NCI-H2171 treated with DMSO at 0.1 percent for 48 hours (cell line): ENCODE measurements around the gene DNAAF3.
"Not testable (repeated sequence)": the region's sequence is repeated elsewhere in the genome, so short reads cannot be mapped to it uniquely, and the experiment has no call there.

Source experiments
- DNase-seq: peaks from one replicate; lab custom pipeline; 2025; lab: John Stamatoyannopoulos, UW

Gene DNAAF3

DNA sequence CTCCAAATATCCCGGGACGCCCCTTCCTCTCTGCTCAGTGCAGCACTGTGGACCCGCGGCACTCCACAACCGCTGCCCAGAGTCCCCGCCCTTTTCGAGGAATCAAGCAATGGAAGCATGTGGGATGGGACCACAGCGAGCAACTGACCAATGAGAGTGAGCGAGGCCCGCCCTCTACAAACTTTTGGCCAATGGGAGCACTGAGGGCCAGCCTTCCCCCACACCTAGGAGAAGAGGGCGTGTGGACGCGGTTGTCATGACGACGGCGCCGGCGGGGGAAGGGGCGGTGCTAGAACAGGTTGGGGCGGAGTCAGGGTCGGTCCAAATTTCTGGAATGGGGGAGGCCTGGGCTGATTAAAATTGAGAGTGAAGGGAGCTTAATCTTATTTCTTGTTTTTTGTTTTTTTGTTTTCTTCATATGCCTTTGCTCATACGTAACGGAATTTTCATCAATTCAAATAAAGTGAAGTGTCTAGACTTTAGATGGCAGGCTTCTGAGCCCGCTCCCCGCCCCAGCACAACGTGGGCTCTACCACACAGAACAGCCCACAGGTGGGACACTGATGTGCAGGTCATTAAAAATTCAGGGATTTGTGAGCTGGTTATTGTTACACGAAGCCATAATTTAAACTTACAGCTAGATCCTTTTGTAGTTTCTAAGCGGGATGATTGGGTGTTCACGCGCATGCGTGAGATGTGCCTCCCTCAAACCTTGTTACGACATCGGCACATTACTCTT, at the start of gene DNAAF3:
TSS of gene DNAAF3 (minus strand) at position 84 of the 739 bp plus-strand sequence. CDS start 200 bp downstream, outside the sequence.
- peak; percentile 97 for DNase-seq

DNA sequence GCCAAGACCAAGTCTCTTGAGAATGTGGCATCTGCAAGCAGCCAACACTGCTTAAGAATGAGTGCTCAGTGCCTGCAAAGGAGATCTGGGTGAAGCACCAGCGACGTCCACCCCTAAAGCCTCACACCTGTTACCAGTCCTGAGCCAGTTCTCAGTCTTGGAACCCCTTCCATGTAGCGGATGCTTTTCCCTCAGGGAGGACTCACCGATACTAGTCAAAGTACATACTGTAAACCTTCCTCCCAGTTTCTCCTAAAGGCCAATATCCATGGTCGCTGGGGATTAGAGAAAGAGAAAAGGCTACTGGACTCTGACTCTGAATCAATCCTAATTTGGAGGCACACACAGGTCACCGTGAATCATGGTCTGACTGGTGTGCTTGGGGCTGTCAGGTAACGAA, 47.1 kb upstream of the DNAAF3 start:
- no peak for DNase-seq

DNA sequence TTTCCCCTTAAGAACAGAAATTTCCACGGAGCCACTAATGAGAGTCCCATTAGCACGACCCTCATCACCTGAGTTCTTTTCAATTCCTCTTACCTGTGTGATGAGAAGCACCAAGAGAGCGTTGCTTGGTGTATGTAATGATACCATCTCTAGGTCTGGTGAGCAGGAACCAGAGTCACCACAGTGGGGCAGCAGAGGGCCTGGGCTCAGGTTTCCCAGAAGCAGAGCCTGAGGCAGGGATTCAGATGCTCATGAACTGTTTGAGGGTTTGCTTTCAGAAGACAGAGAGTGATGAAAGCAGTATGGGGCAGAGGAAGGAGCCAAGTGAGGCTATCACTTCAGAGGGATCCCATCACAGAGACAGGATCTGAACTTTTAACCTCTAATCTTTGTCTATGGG, 46.0 kb upstream of the DNAAF3 start:
- peak; percentile 5 for DNase-seq

DNA sequence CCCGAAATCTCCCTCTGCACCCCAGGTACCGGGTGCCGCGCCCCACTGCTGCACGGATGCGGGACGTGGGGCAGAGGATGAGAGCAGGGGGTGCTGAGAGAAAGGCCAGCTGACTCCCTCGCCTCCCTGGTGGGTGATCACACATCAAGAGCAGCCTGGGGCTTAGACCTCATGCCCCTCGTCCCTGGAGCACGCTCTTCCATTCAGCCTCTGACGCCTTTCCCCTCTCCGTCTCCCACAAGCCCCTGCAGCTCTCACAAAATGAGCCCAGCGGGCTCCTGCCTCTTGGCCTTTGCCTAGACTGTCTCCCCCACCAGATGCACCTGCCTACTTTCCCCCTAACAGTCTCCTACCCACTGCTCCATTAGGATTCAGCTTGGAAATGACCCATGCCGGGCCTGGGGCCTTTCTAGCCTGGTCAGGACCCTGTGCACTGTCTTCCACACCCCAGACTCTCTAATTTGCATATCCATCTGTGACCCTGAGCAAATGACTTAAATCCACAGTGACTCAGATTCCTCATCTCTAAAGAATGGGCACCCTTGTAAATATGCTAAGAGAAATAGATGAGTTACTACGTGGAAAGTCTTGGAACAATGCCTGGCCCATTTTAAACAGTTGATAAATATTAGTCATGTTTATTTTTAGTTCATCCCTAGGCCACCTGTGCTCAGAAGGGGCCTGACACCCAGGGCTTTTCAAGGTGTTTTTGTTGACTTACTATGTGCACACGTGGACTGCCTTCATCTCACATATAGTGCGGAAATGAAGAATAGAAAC, 43.5 kb upstream of the DNAAF3 start:
- DNase-seq: no peak

DNA sequence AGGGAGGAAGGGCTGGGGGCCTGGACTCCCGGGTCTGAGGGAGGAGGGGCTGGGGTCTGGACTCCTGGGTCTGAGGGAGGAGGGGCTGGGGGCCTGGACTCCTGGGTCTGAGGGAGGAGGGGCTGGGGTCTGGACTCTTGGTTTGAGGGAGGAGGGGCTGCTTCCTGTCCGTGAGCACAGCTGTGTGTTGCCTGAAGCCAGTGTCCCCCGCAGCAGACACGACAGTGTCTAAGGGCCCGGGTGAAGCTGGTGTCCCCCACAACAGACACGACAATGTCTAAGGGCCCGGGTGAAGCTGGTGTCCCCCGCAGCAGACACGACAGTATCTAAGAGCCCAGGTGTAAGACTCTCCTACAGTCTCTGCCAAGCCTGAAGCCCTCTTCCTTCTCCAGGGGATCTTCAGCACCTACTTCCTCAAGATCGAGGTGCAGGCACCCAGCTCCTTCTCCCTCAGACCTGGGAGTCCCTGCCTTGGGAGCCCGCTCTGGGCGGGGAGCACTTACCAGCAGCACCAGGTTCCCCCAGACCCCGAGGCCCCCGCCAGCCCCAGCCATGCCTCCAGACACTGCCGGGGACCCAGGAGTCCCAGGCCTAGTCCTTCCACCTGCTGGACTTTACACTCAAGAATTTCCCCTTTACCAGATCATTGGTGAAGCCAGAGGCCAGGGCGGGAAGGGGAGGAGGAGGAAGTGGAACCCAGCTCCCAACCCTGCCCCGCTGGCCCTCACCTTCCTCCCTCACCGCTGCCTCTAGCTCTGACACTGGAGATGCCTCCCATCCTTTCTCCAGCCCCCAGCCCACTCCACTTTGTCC, 42.7 kb upstream of the DNAAF3 start, which contains the start of gene PTPRH:
TSS of gene PTPRH (minus strand) at position 622 of the 813 bp plus-strand sequence. CDS start at position 554, 68 bp downstream.
- DNase-seq: no peak

DNA sequence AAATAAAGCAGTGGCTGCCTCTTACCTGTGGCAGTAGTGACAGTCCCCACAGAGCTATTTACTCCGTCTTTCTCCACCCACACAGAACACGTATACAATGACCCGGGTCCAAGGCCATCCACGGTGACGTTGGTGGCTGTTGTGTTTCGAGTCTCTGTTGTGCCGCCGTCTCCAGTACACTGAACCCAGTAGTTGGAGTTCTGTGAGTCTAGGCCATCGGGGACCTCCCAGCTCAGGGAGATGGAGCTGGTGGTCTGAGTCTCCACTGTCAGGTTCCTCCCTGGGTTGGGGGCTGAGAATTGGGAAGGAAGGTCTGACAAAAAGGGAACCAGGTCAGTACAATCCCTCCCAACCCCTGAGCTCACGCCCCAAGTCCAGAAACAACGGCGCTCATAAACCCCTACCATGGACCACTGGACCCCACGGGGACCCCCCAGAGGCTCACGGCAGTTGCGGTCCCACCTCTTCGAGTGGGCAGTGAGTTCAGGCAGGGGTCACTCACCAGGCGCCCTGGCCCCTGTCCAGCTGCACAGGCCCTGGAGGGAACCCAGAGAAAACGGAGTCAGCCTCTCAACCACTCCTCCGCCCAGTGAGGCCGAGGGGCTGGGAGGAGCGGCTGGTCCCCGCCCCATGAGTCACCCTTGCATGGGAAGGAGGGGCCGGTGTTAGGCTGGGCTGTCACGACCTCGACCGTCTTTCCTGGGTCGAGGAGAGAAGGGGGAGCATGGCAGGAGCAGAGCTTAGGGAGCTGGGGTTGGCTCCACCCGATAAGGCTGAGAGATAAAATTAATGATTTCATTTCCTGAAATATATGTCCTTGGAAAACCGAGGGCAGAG, 40.5 kb upstream of the DNAAF3 start:
- DNase-seq: peak; percentile 3

DNA sequence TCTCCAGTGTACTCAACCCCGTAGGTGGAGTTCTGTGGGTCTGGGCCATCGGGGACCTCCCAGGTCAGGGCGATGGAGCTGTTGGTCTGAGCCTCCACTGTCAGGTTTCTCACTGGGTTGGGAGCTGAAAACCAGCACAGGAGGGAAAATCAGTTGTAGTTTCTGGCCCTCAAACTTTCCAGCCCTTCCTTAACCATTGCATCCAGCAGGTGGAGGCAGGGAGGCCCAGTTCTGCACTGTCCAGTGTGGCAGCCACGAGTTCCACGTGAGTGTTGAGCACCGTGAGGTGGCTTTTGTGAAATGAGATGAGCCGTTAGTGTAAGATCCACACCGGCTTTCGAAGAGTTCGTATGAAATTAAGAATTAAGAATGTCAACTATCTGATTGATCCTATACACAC, 35.8 kb upstream of the DNAAF3 start:
- not testable (repeated sequence) for DNase-seq

DNA sequence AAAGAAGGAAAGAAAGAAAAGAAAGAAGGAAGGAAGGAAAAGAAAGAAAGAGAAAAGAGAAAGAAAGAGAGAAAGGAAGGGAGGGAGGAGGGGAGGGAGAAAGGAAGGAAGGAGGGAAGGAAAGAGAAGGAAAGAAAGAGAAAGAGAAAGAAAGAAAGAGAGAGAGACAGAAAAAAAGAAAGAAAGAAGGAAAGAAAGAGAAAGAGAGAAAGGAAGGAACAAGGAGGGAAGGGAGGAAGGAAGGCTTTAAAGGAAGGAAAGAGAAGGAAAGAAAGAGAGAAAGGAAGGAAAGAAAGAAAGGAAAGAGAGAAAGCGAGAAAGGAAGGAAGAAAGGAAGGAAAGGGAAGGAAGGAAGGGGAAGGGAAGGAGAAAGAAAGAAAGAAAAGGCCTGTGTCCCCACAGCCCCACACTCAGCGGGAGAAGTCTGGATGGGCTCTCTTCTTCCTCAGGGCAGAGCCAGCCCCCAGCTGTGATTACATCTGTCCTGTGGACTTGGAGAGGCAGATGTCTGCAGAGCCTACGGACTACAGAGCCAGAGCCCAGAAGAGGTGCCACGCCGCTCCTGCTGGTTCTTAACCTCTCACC, 33.3 kb upstream of the DNAAF3 start:
- DNase-seq: no peak

DNA sequence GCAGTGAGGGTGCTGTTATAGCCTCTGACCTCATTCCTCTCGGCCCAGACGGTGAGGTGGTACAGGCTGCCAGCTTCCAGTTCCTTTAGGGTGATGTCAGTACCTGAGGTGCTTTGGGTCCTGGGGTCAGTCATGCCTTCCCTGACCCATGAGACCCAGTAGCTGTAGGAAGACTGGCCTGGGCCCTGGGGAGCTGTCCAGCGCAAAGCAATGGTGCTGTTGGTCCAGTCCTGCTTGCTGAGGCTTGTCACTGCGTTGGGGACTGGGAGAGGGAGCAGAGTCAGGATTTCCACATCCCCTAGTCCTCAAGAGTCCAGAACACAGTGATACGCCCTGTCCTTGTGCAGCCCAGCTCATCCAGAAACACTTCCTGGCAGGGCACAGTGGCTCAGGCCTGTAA, 32.2 kb upstream of the DNAAF3 start:
- no peak for DNase-seq

DNA sequence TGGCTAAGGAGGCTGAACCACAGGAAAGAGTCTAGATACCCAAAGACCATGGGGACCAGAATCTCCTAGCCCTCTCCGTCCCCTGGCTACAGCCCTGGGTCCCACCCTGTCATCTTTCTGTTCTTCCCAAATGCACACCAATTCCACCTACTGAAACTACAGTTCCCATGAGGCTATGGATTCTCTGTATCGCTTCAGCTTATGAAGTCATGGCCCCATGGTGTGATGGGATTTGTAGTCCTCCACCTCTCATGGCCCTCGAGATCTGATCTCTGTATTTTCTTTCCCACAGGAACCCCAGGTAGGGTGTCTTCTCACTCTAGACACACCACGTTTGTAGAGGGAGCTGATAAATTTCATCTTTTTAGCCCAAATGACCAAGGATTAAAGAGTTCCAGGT, 31.1 kb upstream of the DNAAF3 start:
- peak; percentile 30 for DNase-seq

DNA sequence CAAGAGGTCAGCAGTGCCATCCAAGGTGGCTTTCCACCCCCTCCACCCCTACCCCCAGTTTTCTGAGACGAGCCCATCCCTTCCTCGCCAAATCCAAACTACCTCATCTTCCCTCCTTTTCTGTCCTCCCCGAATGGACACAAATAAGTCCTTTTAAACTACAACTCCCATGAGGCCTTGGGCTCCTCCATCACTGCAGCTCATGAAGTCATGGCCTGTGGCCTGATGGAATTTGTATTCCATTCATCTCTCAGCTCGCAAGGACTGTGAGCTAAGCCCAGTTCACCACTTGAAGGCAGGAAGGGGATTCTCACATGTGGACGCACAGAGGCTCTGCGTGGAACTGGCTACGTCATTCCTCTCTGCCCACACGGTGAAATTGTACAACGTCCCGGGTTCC, 30.4 kb upstream of the DNAAF3 start:
- DNase-seq: no peak

DNA sequence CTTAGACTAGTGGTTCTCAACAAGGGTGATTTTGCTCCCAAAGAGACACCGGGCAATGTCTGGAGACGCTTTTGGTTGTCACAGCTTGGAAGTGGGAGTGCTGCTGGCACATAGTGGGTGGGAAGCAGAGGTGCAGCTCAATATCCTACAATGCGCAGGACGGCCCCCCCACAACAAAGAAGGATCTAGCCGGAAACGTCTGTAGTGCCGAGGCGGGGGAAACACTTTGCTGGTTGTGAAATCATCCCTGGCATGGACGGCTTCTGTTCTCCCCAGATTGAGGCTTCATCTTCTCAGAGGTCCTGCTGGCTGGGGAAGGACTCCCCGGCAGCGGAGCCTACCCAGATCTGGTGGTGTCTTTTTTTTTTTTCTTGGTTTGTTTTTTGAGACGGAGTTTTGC, 27.1 kb upstream of the DNAAF3 start:
- DNase-seq: no peak

DNA sequence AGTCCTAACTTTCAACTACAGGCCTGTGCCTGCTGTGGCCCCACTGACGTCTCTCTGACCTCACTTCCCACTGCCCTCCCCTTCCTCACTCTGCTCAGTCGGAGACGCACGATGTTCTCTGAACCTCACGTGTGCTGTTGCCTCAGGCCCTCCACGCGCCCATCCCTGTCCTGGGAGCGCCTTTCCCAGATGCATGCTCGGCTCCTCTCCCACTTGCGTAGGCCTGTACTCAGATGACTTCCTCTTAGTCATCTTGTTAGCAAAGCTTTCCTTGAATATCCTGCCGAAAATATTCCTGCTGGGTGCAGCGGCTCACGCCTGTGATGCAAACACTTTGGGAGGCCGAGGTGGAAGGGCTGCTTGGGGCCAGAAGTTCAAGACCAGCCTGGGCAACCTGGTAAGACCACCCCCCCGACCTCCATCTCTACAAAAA, 23.0 kb upstream of the DNAAF3 start:
- DNase-seq: no peak

DNA sequence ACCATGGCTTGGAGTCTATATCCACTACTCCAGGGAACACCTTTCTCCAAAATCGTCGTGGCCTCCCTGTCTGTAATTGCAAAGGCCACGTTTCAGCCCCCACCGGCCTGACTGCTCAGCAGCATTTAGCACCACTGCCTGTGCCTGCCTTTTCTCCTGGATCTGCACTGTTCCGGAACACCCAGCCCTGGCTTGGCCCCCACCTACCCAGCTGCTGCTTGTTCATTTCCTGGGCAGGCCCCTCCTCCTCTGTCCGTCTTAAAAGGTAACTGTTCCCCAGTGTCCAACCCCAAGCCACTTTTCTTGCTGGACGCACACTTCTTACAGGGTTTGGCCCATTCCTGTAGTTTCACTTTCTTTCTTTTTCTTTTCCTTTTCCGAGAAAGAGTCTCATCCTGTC, 22.2 kb upstream of the DNAAF3 start:
- no peak for DNase-seq

DNA sequence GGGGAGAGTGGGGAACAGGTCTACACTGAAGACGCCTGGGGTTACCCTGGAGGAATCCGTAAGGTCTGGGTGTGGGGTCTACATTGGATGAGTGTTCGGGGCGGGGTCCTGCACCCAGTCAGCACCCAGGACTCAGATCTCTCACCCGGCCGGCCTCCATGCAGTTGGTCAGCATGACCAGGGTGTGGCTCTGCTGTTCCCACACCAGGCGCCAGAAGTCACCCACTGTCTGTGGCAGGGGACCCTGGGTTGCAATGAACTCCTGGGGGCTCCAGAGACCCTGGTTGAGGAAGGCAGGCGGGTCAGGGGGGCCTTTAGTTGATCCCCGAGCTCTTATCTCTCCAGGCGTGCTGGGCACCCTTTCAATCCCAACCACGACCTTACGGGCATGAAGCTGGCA, 19.7 kb upstream of the DNAAF3 start:
- no peak for DNase-seq

DNA sequence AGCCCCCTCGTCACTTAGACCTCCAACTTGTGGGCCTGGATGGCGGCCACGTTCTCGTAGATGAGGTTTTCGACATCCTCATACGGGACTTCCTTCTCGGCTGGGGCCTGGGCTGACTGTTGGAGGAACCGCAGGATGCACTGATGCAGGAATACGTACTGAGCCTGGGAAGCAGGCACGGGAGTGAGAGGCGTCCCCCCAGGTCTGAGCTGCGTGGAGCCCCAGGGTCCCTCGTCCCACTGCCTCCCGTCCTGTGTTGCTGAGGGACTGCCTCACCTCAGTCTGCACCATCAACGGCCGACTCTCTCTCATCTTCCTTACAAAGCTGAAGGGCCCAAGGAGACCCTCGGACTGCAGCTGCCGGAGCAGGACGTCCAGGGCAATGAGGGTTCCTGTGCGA, 15.3 kb upstream of the DNAAF3 start:
- no peak for DNase-seq

DNA sequence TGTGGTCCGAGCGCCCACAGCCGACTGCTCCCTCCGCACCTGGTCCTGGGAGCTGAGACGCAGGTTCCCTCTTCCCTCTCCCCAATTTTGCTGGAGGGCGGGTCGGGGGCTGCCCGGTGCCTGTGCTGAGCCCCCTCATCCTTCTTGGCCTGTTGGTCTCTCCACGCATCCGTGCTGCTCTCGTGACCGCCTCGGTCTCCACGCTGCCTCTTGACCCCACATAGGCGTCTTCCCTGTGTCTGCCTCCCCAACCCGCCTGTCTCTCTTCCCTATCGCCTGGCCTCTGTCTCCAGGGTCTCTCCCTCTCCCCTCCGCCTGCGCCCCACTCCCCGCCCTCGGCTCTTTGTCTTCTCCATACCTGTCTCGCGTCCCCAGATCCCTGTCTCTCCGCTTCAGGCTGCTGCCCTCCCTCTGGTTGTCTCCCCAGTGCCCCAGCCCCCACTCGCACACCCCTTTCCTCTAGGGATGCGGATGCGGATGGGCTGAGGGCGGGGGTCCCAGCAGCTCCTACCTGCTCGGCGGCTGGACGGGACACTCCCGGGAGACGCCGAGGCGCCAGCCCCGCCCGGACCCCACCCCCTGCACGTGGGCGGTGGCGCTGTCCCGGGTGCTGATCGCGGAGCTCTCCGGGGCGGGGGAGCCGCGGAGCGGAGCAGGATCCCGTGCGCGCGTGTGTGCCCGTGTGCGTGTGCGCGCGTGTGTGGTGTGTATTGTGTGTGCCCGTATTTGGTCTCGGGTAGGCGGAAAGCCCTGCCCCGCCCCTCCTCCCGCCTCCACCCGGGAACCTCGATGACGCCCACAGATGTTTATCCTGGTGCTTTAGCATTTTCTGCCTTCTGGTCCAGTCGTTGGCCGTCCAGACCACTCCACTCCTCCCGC, 13.4 kb upstream of the DNAAF3 start, which contains the start of gene SYT5:
TSS of gene SYT5 (minus strand) at position 684 of the 879 bp plus-strand sequence. CDS start 1,248 bp downstream, outside the sequence.
- peak; percentile 33 for DNase-seq

DNA sequence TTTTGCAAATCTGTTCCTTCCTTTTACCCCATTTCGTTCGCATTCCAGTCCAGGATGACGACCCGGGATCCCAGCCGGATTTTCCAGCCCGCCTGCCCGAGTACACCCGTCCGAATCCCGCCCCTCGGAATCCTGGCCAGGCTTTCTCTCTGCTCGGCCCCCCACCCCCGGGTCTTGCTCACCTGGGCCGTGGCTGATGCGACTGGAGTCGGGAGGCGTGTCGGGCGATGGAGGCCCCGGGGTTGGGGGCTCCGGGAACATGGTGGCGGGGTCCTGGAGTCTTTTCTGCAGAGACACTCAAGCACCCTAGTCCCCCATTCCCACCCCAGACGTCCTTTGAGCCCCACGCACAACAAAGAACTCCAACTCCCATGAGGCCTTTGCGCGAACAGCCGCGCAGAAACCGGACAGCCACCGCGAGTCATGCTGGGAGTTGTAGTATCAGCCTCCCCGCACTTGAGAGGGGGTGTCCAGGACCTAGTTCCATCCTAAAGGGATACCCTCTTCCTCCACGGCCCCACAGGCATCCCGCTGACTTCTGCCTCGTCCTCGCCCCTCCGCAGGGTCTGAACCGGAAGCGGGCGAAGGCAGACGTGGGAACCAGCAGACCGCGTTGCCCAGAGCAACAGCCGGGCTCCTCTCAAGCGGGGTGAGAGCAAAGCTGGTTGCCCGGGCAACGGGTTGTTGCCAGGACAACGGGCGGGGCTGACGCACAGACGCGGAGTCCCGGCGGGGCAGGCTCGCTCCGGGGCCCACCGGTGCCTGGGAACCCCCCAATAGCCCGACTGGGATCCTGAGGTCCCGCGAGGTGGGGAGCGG, 12.6 kb upstream of the DNAAF3 start:
- DNase-seq: peak; percentile 91

DNA sequence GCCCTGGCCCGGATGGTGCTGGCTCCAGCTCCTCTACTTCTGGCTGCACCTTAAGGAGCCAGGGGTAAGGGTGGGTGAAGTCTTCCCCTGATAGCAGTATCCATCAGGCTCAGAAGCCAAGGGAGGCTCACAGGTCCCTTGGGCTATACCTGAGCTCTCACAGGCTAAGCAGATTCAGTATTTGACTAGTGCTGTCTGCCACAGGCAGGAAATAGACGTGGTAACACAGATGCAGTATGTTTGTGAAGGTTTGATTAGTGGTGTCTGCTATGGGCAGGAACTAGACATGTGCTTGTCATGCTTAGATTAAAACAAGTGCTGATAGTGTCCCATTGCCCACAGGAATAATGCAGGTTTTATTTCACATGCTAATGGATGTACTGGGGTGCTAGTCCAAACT, 9.7 kb upstream of the DNAAF3 start:
- DNase-seq: no peak
